SK-N-SH treated with all-trans-retinoic acid at 6 μM for 48 hours (cell line): ENCODE results near the gene STUM.

Experiments
- ARNTL ChIP-seq: fragments of 450-650 bp; formaldehyde crosslinking; IDR thresholded peaks from 2 replicates; pipeline ENCODE4 v1.5.0; 2020; ENCODE audit warnings: low read depth, mild to moderate bottlenecking, moderate library complexity, borderline replicate concordance
- CREB5 ChIP-seq: fragments of 250-450 bp; sonication (Bioruptor Pico); IDR thresholded peaks from 2 replicates; pipeline ENCODE4 v1.5.1; 2020; ENCODE audit warnings: low read depth, mild to moderate bottlenecking, moderate library complexity
- ESRRG ChIP-seq: fragments of 250-450 bp; sonication (Bioruptor Pico); IDR thresholded peaks from 2 replicates; pipeline ENCODE4 v1.6.1; 2021; ENCODE audit warnings: mild to moderate bottlenecking
- GLIS3 ChIP-seq: fragments of 250-450 bp; sonication (Bioruptor Pico); IDR thresholded peaks from 2 replicates; pipeline ENCODE4 v1.5.0; 2020; ENCODE audit warnings: mild to moderate bottlenecking, moderate library complexity
- ISL1 ChIP-seq: fragments of 250-450 bp; sonication (Bioruptor Pico); IDR thresholded peaks from 2 replicates; pipeline ENCODE4 v2.1.2; 2022; ENCODE audit warnings: mild to moderate bottlenecking, moderate library complexity
- PATZ1 ChIP-seq: fragments of 250-450 bp; sonication (Bioruptor Pico); IDR thresholded peaks from 2 replicates; pipeline ENCODE4 v1.8.0; 2020; ENCODE audit warnings: mild to moderate bottlenecking, moderate library complexity, borderline replicate concordance
- TOX ChIP-seq: fragments of 250-450 bp; sonication (Bioruptor Pico); IDR thresholded peaks from 2 replicates; pipeline ENCODE4 v1.8.0; 2021; ENCODE audit warnings: mild to moderate bottlenecking, moderate library complexity, borderline replicate concordance
- ZC3H10 ChIP-seq: fragments of 250-450 bp; sonication (Bioruptor Pico); IDR thresholded peaks from 2 replicates; pipeline ENCODE4 v1.5.1; 2021; ENCODE audit warnings: mild to moderate bottlenecking, moderate library complexity
- ZFP3 ChIP-seq: fragments of 250-450 bp; sonication (Bioruptor Pico); IDR thresholded peaks from 2 replicates; pipeline ENCODE4 v1.5.0; 2020; ENCODE audit warnings: mild to moderate bottlenecking, moderate library complexity
- ZFP30 ChIP-seq: fragments of 450-650 bp; formaldehyde crosslinking; IDR thresholded peaks from 2 replicates; pipeline ENCODE4 v1.5.0; 2022; ENCODE audit warnings: mild to moderate bottlenecking, moderate library complexity
- ZNF565 ChIP-seq: fragments of 450-650 bp; formaldehyde crosslinking; conservative IDR thresholded peaks from 2 replicates; pipeline ENCODE4 v1.5.0; 2020; ENCODE audit warnings: low read depth, mild to moderate bottlenecking, moderate library complexity
- ZNF70 ChIP-seq: fragments of 450-650 bp; formaldehyde crosslinking; IDR thresholded peaks from 2 replicates; pipeline ENCODE4 v1.5.0; 2020; ENCODE audit warnings: mild to moderate bottlenecking, moderate library complexity
- ZNF8 ChIP-seq: fragments of 450-650 bp; formaldehyde crosslinking; IDR thresholded peaks from 2 replicates; pipeline ENCODE4 v1.5.0; 2020; ENCODE audit warnings: mild to moderate bottlenecking, moderate library complexity

GRCh38 chr1:226634166-226634588 is 85.6 kb downstream of the STUM start:
- TF ChIP-seq ZC3H10 (CRISPR knock-in tag) (no peak), ESRRG (CRISPR knock-in tag) (no peak), PATZ1 (CRISPR knock-in tag) (no peak), ZFP3 (CRISPR knock-in tag) (no peak), ARNTL (no peak), CREB5 (CRISPR knock-in tag) (no peak), ZNF565 (CRISPR knock-in tag) (no peak), ZFP30 (CRISPR knock-in tag) (no peak), ZNF8 (CRISPR knock-in tag) (no peak), ZNF70 (CRISPR knock-in tag) (no peak), GLIS3 (no peak), TOX (CRISPR knock-in tag) (no peak), ISL1 (CRISPR knock-in tag) (no peak)
